Measurements from ENCODE around the gene HORMAD2.

DNA sequence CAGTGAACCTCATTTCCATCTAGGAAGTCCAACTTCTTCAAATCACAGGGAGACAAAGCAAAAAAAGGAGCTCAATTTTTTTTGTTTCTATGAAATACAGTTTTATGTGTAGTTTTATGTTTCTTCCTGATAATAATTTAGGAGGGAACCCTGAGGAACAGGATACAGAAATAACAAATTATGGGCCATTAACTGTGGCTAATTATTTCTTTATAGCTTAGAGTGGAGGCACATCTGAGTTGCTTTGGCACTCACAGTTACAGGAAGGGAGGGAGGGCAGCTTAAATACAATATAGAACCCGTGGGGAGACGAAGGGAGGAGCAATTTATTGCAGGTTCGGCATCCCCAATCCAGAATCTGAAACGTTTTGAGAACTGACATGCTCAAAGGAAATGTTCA is 37.1 kb upstream of the HORMAD2 start:
- TF ChIP-seq, protein P1, sequence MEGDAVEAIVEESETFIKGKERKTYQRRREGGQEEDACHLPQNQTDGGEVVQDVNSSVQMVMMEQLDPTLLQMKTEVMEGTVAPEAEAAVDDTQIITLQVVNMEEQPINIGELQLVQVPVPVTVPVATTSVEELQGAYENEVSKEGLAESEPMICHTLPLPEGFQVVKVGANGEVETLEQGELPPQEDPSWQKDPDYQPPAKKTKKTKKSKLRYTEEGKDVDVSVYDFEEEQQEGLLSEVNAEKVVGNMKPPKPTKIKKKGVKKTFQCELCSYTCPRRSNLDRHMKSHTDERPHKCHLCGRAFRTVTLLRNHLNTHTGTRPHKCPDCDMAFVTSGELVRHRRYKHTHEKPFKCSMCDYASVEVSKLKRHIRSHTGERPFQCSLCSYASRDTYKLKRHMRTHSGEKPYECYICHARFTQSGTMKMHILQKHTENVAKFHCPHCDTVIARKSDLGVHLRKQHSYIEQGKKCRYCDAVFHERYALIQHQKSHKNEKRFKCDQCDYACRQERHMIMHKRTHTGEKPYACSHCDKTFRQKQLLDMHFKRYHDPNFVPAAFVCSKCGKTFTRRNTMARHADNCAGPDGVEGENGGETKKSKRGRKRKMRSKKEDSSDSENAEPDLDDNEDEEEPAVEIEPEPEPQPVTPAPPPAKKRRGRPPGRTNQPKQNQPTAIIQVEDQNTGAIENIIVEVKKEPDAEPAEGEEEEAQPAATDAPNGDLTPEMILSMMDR (conservative IDR thresholded peaks at IDR 0.05 in 1 of 2, IDR thresholded peaks at IDR 0.05 in 1 of 2; ENCODE audit: extremely low read depth in 1 of 2, insufficient read depth in 1 of 2, low read depth in 1 of 2, low read length in 2 of 2) = no peak
- TF ChIP-seq EZH2 (IDR thresholded peaks at IDR 0.05; ENCODE audit: borderline replicate concordance, low read length) = no peak
